ENCODE data around the gene EML6. TPM values are rescaled to one million over a fixed set of nuclear protein-coding genes. Genes with fewer than 3 reads are reported as not detected.

The EML6 gene
- total RNA-seq, 1 experiment from 2014 or later = 1.5 TPM

- Histone ChIP-seq H4K5ac (ENCODE audit: insufficient read length, low read depth, low read length) (no peak overlapping the region), H3K27me3 (ENCODE audit: insufficient read depth, low read length) (no peaks in the 10 kb centered on the region), H2BK20ac (ENCODE audit: low read depth, low read length, poor library complexity, severe bottlenecking) (no peak overlapping the region), H4K20me1 (ENCODE audit: control insufficient read depth, insufficient read depth, insufficient read length) (no peaks in the 10 kb centered on the region), H3T11ph (ENCODE audit: low read length) (no peak overlapping the region), H2BK120ac (ENCODE audit: low read depth, low read length, poor library complexity, severe bottlenecking) (no peak overlapping the region), H3K79me1 (ENCODE audit: insufficient read depth, low read depth, low read length, poor library complexity, severe bottlenecking) (no peaks in the 10 kb centered on the region), H2AFZ (ENCODE audit: low read length) (no peak overlapping the region), H3K18ac (ENCODE audit: insufficient read length, low read depth, low read length) (no peak overlapping the region), H4K8ac (replicated peaks; ENCODE audit: insufficient read length, low read depth, low read length) (no peak overlapping the region), H3K14ac (ENCODE audit: insufficient read depth, low read length) (no peak overlapping the region), H3K9ac (ENCODE audit: extremely low read depth, insufficient read length, low read length) (no peak overlapping the region), H3K23ac (ENCODE audit: insufficient read length, low read depth, low read length) (no peak overlapping the region), H3K4ac (ENCODE audit: low read depth, low read length) (no peak overlapping the region), H3K56ac (ENCODE audit: insufficient read length, low read depth, low read length) (no peak overlapping the region), H3K27ac (ENCODE audit: insufficient read length, low read depth, low read length) (no peak overlapping the region), H4K91ac (ENCODE audit: insufficient read length, low read depth, low read length) (no peak overlapping the region), H2BK5ac (ENCODE audit: insufficient read length, low read length) (no peak overlapping the region), H3K79me2 (ENCODE audit: insufficient read depth, low read length) (no peaks in the 10 kb centered on the region), H2BK12ac (ENCODE audit: insufficient read length, low read depth, low read length) (no peak overlapping the region), H3K23me2 (ENCODE audit: insufficient read length, low read depth, low read length, poor library complexity, severe bottlenecking) (no peaks in the 10 kb centered on the region), H3K4me1 (ENCODE audit: insufficient read depth, low read length) (no peaks in the 10 kb centered on the region; the same call in 1 of the 2 replicates), H3K4me2 (ENCODE audit: insufficient read depth, insufficient read length, low read length) (no peak overlapping the region), H2BK15ac (ENCODE audit: low read depth, low read length) (no peak overlapping the region), H2AK5ac (ENCODE audit: insufficient read length, low read length) (no peak overlapping the region), H3K9me3 (ENCODE audit: control insufficient read depth, low read depth, low read length) (no peaks in the 10 kb centered on the region)
- Mint-ChIP-seq H3K27ac (no peak overlapping the region), H3K4me1 (peaks cover 2 to 5% of the 10 kb centered on the region in 2 experiments; a peak in 3 of 4 replicates), H3K27me3 (ENCODE audit: low read depth) (peaks cover 2% of the 10 kb centered on the region; the same call in 1 of the 2 replicates), H3K4me3 (no peak overlapping the region), H3K36me3 (ENCODE audit: insufficient read depth in 1 of 3, low read depth in 3 of 3) (no peaks in the 10 kb centered on the region), H3K9me3 (no peaks in the 10 kb centered on the region)
- TF ChIP-seq, protein P1, sequence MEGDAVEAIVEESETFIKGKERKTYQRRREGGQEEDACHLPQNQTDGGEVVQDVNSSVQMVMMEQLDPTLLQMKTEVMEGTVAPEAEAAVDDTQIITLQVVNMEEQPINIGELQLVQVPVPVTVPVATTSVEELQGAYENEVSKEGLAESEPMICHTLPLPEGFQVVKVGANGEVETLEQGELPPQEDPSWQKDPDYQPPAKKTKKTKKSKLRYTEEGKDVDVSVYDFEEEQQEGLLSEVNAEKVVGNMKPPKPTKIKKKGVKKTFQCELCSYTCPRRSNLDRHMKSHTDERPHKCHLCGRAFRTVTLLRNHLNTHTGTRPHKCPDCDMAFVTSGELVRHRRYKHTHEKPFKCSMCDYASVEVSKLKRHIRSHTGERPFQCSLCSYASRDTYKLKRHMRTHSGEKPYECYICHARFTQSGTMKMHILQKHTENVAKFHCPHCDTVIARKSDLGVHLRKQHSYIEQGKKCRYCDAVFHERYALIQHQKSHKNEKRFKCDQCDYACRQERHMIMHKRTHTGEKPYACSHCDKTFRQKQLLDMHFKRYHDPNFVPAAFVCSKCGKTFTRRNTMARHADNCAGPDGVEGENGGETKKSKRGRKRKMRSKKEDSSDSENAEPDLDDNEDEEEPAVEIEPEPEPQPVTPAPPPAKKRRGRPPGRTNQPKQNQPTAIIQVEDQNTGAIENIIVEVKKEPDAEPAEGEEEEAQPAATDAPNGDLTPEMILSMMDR (conservative IDR thresholded peaks at IDR 0.05) = no peak
- no CpG with 5 or more reads among the region's 7 CpGs for WGBS (ENCODE audit: extremely low coverage, insufficient read length, low lambda C conversion rate)
- no peak for DNase-seq
Observed at GRCh38 chr2:54859997-54860701, 136.7 kb downstream of the EML6 start.
